22Rv1 (cell line): ENCODE results near the gene IGFALS.

ENCODE experiments used
- H3K27ac ChIP-seq: fragments of 450-650 bp; 2 replicates; pipeline ENCODE4 v1.5.1; 2017
- CTCF ChIP-seq: fragments of 450-650 bp; IDR thresholded peaks from 2 replicates; pipeline ENCODE4 v1.5.1; 2017; ENCODE audit warnings: mild to moderate bottlenecking
- ZFX ChIP-seq: fragments of 450-650 bp; IDR thresholded peaks from 2 replicates; pipeline ENCODE4 v1.6.1; 2017; ENCODE audit warnings: antibody characterized with exemption, borderline replicate concordance

The IGFALS gene

GRCh38 chr16:1816396-1817275, 23.1 kb upstream of the IGFALS start:
- TF ChIP-seq CTCF (no peak), ZFX (no peak)
- H3K27ac ChIP-seq, result no peak overlapping the region

GRCh38 chr16:1815461-1815860, 22.0 kb upstream of the IGFALS start:
- no peak overlapping the region for H3K27ac ChIP-seq
- TF ChIP-seq ZFX (no peak), CTCF (no peak)

- no peak overlapping the region for H3K27ac ChIP-seq
- no peak for TF ChIP-seq ZFX
- peak; percentile 53 for TF ChIP-seq CTCF
These were observed 19.2 kb upstream of the IGFALS start for GRCh38 chr16:1812732-1813163.

- TF ChIP-seq ZFX (no peak), CTCF (no peak)
- no peak overlapping the region for H3K27ac ChIP-seq
These were observed 17.0 kb upstream of the IGFALS start for GRCh38 chr16:1810536-1810935.

GRCh38 chr16:1810106-1810505, 16.6 kb upstream of the IGFALS start:
- no peak for TF ChIP-seq ZFX
- TF ChIP-seq CTCF, result no peak
- no peak overlapping the region for H3K27ac ChIP-seq

GRCh38 chr16:1809281-1809801, 15.8 kb upstream of the IGFALS start:
- no peak overlapping the region for H3K27ac ChIP-seq
- peak; percentile 33 for TF ChIP-seq CTCF
- TF ChIP-seq ZFX, result no peak

- no peak overlapping the region for H3K27ac ChIP-seq
- TF ChIP-seq CTCF (no peak), ZFX (no peak)
These were observed 15.2 kb upstream of the IGFALS start for GRCh38 chr16:1808691-1809090.
